Lower lobe of right lung (tissue), 2 donors: ENCODE measurements around the gene CCDC15. TPM values are rescaled to one million over a fixed set of nuclear protein-coding genes. Genes with fewer than 3 reads are reported as not detected.

ENCODE experiments used
- ATAC-seq, 2 donors: fragments of 200-7000 bp; cut with Tn5 transposase; one replicate each; pipeline ENCODE4 v1.9.1; 2020 to 2022; ENCODE audit warnings: mild to moderate bottlenecking in 2 of 2, moderate library complexity in 2 of 2
- DNase-seq: peaks from one replicate; pipeline ENCODE4 v3.0.0-alpha.2; 2020
- H3K27ac ChIP-seq: fragments of 200-600 bp; one replicate; pipeline ENCODE4 v1.8.0; 2022
- H3K27me3 ChIP-seq: fragments of 200-600 bp; one replicate; pipeline ENCODE4 v1.8.0; 2022; ENCODE audit warnings: low read depth
- H3K36me3 ChIP-seq: fragments of 200-600 bp; one replicate; pipeline ENCODE4 v1.8.0; 2022; ENCODE audit warnings: mild to moderate bottlenecking
- H3K4me1 ChIP-seq: fragments of 200-600 bp; one replicate; pipeline ENCODE4 v1.8.0; 2022
- H3K4me3 ChIP-seq: fragments of 200-600 bp; one replicate; pipeline ENCODE4 v1.8.0; 2022; ENCODE audit warnings: mild to moderate bottlenecking
- H3K9me3 ChIP-seq: fragments of 200-600 bp; one replicate; pipeline ENCODE4 v1.8.0; 2022
- CTCF ChIP-seq: fragments of 200-600 bp; IDR thresholded peaks from one replicate; pipeline ENCODE4 v1.8.0; 2022; ENCODE audit warnings: antibody characterized with exemption, mild to moderate bottlenecking
- intact Hi-C: fragments of 100-400 bp; cut with DNase I; formaldehyde crosslinking; loops from one replicate; pipeline ENCODE4 v1.11.0; 2022
- total RNA-seq: library from RNA; stranded (reverse); fragmentation: NEBNext Ultra II Directional; extraction: Animal tissue kit (Norgen Biotek cat#: 25700); gene quantifications from one replicate; pipeline ENCODE4 v1.2.1, GENCODE V29; 2021
- donor health status: DM: no; HTN: yes; CAD: no; lungs with severe emphysema.

The CCDC15 gene
- total RNA-seq, 1 donor from 2014 or later, result 1.4 TPM

- Histone ChIP-seq H3K27ac (no peak overlapping the region), H3K27me3 (no peaks in the 10 kb centered on the region), H3K4me3 (no peak overlapping the region), H3K9me3 (no peaks in the 10 kb centered on the region), H3K36me3 (peaks cover 7% of the 10 kb centered on the region), H3K4me1 (peaks cover 11% of the 10 kb centered on the region)
- DNase-seq (no peak), ATAC-seq (no peak)
- intact Hi-C loops, result no loop called here
- TF ChIP-seq CTCF, result no peak
These were observed 136.8 kb downstream of the CCDC15 start for GRCh38 chr11:125090816-125091215.

Other genes starting within 250 kb of the CCDC15 start
- gene NRGN, start 214.3 kb upstream of the CCDC15 start, total RNA-seq, result 99.1 TPM
- gene VSIG2, start 201.9 kb upstream of the CCDC15 start, total RNA-seq, result 30.5 TPM
- 131 TPM for gene ESAM, start 191.9 kb upstream of the CCDC15 start, total RNA-seq
- gene MSANTD2, start 153.8 kb upstream of the CCDC15 start, total RNA-seq, result 15.4 TPM
- gene ROBO3, start 88.8 kb upstream of the CCDC15 start, total RNA-seq, result 11.3 TPM
- 58.3 TPM for gene ROBO4, start 56.3 kb upstream of the CCDC15 start, total RNA-seq
- not detected for gene HEPN1, start 35.0 kb upstream of the CCDC15 start, total RNA-seq
- not detected for gene HEPACAM, start 18.2 kb upstream of the CCDC15 start, total RNA-seq
- gene SLC37A2, start 109.1 kb downstream of the CCDC15 start, total RNA-seq, result 25.0 TPM
- 20.5 TPM for gene TMEM218, start 157.4 kb downstream of the CCDC15 start, total RNA-seq
- 14.4 TPM for gene PKNOX2, start 210.5 kb downstream of the CCDC15 start, total RNA-seq